ENCODE data around the gene ZFHX3. TPM values are rescaled to one million over a fixed set of nuclear protein-coding genes. Genes with fewer than 3 reads are reported as not detected.

Gene ZFHX3
- total and polyA plus RNA-seq, 10 of the 15 experiments (the other 5 are each of a cell fraction or from before 2014, with no cell fraction given) = 0.68 to 8.6 (median 2.0) TPM

GRCh38 chr16:72858665-72859493, 189.0 kb downstream of the ZFHX3 start:
- ChIA-PET SMC1A (ENCODE audit: uncharacterized antibody, unreplicated experiment) (interaction anchor here (0.6 kb wide), 1 partner anchor 459 kb away, joined by 3 read pairs; no protein-coding TSS in a partner anchor), RAD21 (ENCODE audit: unreplicated experiment) (interaction anchor here (1.7 kb wide), 1 partner anchor 26 kb away, joined by 3 read pairs; no protein-coding TSS in a partner anchor), POLR2A (no interaction called here), CTCF (interaction anchor here (1.2 kb wide), 1 partner anchor 26 kb away, joined by 4 read pairs; no protein-coding TSS in a partner anchor)
- in situ Hi-C loops (cut with MboI) (no loop called here), intact Hi-C loops (cut with micrococcal nuclease; ENCODE audit: unreplicated experiment) (no loop called here)
- Histone ChIP-seq H3K9ac (ENCODE audit: control insufficient read depth, insufficient read depth, low read length) (no peak overlapping the region), H4K20me1 (ENCODE audit: control insufficient read depth, insufficient read depth) (no peaks in the 10 kb centered on the region), H3K9me3 (replicated peaks; ENCODE audit: control insufficient read depth, insufficient read depth, low read length) (no peaks in the 10 kb centered on the region), H3K27me3 (replicated peaks in 1 of 2; ENCODE audit: control insufficient read depth in 2 of 2, insufficient read depth in 2 of 2, low read length in 1 of 2) (no peaks in the 10 kb centered on the region), H2AFZ (ENCODE audit: control insufficient read depth, low read depth, low read length) (no peak overlapping the region), H3K4me1 (ENCODE audit: control insufficient read depth, insufficient read depth, low read length) (peaks cover 3% of the 10 kb centered on the region; the same call in 1 of the 2 replicates), H3K27ac (ENCODE audit: control insufficient read depth, insufficient read depth) (no peak overlapping the region), H3K36me3 (ENCODE audit: control insufficient read depth in 2 of 2, insufficient read depth in 2 of 2, low read length in 1 of 2) (no peaks in the 10 kb centered on the region), H3K4me2 (ENCODE audit: control insufficient read depth, insufficient read depth) (no peak overlapping the region), H3K4me3 (no peak overlapping the region), H3K79me2 (ENCODE audit: control insufficient read depth, insufficient read depth, low read length) (no peaks in the 10 kb centered on the region)
- WGBS (ENCODE audit: insufficient coverage, insufficient replicate concordance, low lambda C conversion rate, missing lambda C conversion rate) = 83% methylated on average over 21 of the region's 21 CpGs
- DNase-seq (ENCODE audit: low read depth, low spot score) = no peak
- no peak for ATAC-seq
- FAIRE-seq = no peak
- no TSS peak for BruUV-seq (replicated peaks)
- TF ChIP-seq ESRRA (IDR thresholded peaks at IDR 0.05; ENCODE audit: low read length) = no peak
- TF ChIP-seq PAX5 (IDR thresholded peaks at IDR 0.05; ENCODE audit: borderline replicate concordance, low read depth, low read length) = no peak
- TF ChIP-seq PKNOX1 (IDR thresholded peaks at IDR 0.05) = no peak
- no peak for TF ChIP-seq CBFB (IDR thresholded peaks at IDR 0.05; ENCODE audit: low read depth)
- no peak for TF ChIP-seq ETV6 (conservative IDR thresholded peaks at IDR 0.05 in 1 of 2, IDR thresholded peaks at IDR 0.05 in 1 of 2; ENCODE audit: borderline replicate concordance in 1 of 2, low read depth in 1 of 2)
- no peak for TF ChIP-seq SREBF2 (IDR thresholded peaks at IDR 0.05; ENCODE audit: low read length)
- TF ChIP-seq BCL11A (IDR thresholded peaks at IDR 0.05; ENCODE audit: low read depth, low read length) = no peak
- no peak for TF ChIP-seq CHD2 (IDR thresholded peaks at IDR 0.05; ENCODE audit: borderline replicate concordance, low read depth, low read length)
- TF ChIP-seq CREB1 (IDR thresholded peaks at IDR 0.05; ENCODE audit: low read depth) = no peak
- TF ChIP-seq SMAD1 (IDR thresholded peaks at IDR 0.05; ENCODE audit: low read depth, partially characterized antibody) = no peak
- TF ChIP-seq, protein P1, sequence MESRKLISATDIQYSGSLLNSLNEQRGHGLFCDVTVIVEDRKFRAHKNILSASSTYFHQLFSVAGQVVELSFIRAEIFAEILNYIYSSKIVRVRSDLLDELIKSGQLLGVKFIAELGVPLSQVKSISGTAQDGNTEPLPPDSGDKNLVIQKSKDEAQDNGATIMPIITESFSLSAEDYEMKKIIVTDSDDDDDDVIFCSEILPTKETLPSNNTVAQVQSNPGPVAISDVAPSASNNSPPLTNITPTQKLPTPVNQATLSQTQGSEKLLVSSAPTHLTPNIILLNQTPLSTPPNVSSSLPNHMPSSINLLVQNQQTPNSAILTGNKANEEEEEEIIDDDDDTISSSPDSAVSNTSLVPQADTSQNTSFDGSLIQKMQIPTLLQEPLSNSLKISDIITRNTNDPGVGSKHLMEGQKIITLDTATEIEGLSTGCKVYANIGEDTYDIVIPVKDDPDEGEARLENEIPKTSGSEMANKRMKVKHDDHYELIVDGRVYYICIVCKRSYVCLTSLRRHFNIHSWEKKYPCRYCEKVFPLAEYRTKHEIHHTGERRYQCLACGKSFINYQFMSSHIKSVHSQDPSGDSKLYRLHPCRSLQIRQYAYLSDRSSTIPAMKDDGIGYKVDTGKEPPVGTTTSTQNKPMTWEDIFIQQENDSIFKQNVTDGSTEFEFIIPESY (IDR thresholded peaks at IDR 0.05) = no peak
- TF ChIP-seq BRCA1 (IDR thresholded peaks at IDR 0.05; ENCODE audit: low read depth, low read length) = no peak
- TF ChIP-seq ZSCAN29 (IDR thresholded peaks at IDR 0.05) = no peak
- no peak for TF ChIP-seq RB1 (IDR thresholded peaks at IDR 0.05; ENCODE audit: borderline replicate concordance)
- no peak for TF ChIP-seq NFIC (IDR thresholded peaks at IDR 0.05; ENCODE audit: low read depth, low read length)
- TF ChIP-seq BACH1 (IDR thresholded peaks at IDR 0.05; ENCODE audit: borderline replicate concordance) = no peak
